Activated CD4-positive, alpha-beta T cell treated with anti-CD3 and anti-CD28 coated beads, Interleukin-2, amount 50 U/mL, for 4 hours (primary cell): ENCODE results near the gene LASP1NB.

Experiments
- DNase-seq, 2 experiments: peaks; one replicate each; pipeline ENCODE4 v3.0.0-alpha.2; 2020

LASP1NB gene

GRCh38 chr17:38925263-38925995 is at the start of gene LASP1NB:
LASP1NB (plus strand) TSS chr17:38925614.
- peak in 1 of 2 experiments; percentile 10 for DNase-seq

GRCh38 chr17:38877130-38877851 is 48.1 kb upstream of the LASP1NB start:
- DNase-seq = no peak

GRCh38 chr17:38879878-38880665 is 45.3 kb upstream of the LASP1NB start:
- DNase-seq = no peak

- no peak for DNase-seq
These were observed 43.7 kb upstream of the LASP1NB start for GRCh38 chr17:38881600-38882191.

- DNase-seq = no peak
These were observed 42.5 kb upstream of the LASP1NB start for GRCh38 chr17:38882870-38883269.

- no peak for DNase-seq
These were observed 41.6 kb upstream of the LASP1NB start for GRCh38 chr17:38883592-38884526.

- no peak for DNase-seq
These were observed 40.2 kb upstream of the LASP1NB start for GRCh38 chr17:38885044-38885727.

GRCh38 chr17:38885728-38886642 is 39.4 kb upstream of the LASP1NB start:
- DNase-seq = no peak

GRCh38 chr17:38886643-38887010 is 38.8 kb upstream of the LASP1NB start:
- DNase-seq = no peak

- no peak for DNase-seq
These were observed 36.6 kb upstream of the LASP1NB start for GRCh38 chr17:38888842-38889241.

- no peak for DNase-seq
These were observed 35.5 kb upstream of the LASP1NB start for GRCh38 chr17:38889745-38890409.

GRCh38 chr17:38890410-38890746 is 35.0 kb upstream of the LASP1NB start:
- no peak for DNase-seq

GRCh38 chr17:38891441-38891840 is 34.0 kb upstream of the LASP1NB start:
- DNase-seq = no peak

GRCh38 chr17:38892083-38892482 is 33.3 kb upstream of the LASP1NB start:
- no peak for DNase-seq

- no peak for DNase-seq
These were observed 32.8 kb upstream of the LASP1NB start for GRCh38 chr17:38892620-38893019.

GRCh38 chr17:38893113-38893512 is 32.3 kb upstream of the LASP1NB start:
- DNase-seq = no peak

- no peak for DNase-seq
These were observed 31.8 kb upstream of the LASP1NB start for GRCh38 chr17:38893607-38894006.

GRCh38 chr17:38894276-38894675 is 31.1 kb upstream of the LASP1NB start:
- DNase-seq = no peak

GRCh38 chr17:38896346-38896954 is 29.0 kb upstream of the LASP1NB start:
- no peak for DNase-seq
